CD8-positive, alpha-beta memory T cell (primary cell): ENCODE results near the gene GTF2A2. TPM values are rescaled to one million over a fixed set of nuclear protein-coding genes. Genes with fewer than 3 reads are reported as not detected.
A peak's percentile ranks its signal among the peaks of the same experiment; 100 is the strongest.

Source experiments
- CTCF ChIA-PET: fragments of 350-600 bp; sonication (Branson Sonifier 250); formaldehyde crosslinking; loops from one replicate; lab custom pipeline; 2021; ENCODE audit warnings: antibody characterized with exemption; lab: Charles Lee
- POLR2A ChIA-PET: fragments of 350-600 bp; sonication (Branson Sonifier 250); formaldehyde crosslinking; loops from one replicate; lab custom pipeline; 2021; ENCODE audit warnings: antibody characterized with exemption; lab: Charles Lee
- DNase-seq, 5 donors: peaks; one replicate each; pipeline versions ENCODE4 v3.0.0 to v3.0.0-alpha.2; 2020 to 2022; ENCODE audit warnings: mixed read lengths in 1 of 5
- H3K27ac ChIP-seq: one replicate; pipeline ENCODE4 v1.7.0; 2013; ENCODE audit warnings: low read depth, mild to moderate bottlenecking, low read length, moderate library complexity
- H3K27me3 ChIP-seq: 2 replicates; pipeline ENCODE4 v1.7.0; 2013; ENCODE audit warnings: low read length, mild to moderate bottlenecking; ENCODE audit not compliant: insufficient read depth, poor library complexity, severe bottlenecking
- H3K36me3 ChIP-seq: 2 replicates; pipeline ENCODE4 v1.7.0; 2013; ENCODE audit warnings: mild to moderate bottlenecking, low read length, moderate library complexity; ENCODE audit not compliant: insufficient read depth
- H3K4me1 ChIP-seq: 2 replicates; pipeline ENCODE4 v1.7.0; 2013; ENCODE audit warnings: mild to moderate bottlenecking, low read length, moderate library complexity; ENCODE audit not compliant: insufficient read depth
- H3K4me3 ChIP-seq: 2 replicates; pipeline ENCODE4 v1.7.0; 2013; ENCODE audit warnings: mild to moderate bottlenecking, low read length
- H3K9me3 ChIP-seq: 2 replicates; pipeline ENCODE4 v1.7.0; 2013; ENCODE audit warnings: mild to moderate bottlenecking, low read length
- H3K27ac Mint-ChIP-seq, 8 donors: one replicate each; pipeline ENCODE4 v1.8.0; 2020 to 2021; ENCODE audit warnings: mixed read lengths in 8 of 8, mild to moderate bottlenecking in 6 of 8, inconsistent platforms in 3 of 8, moderate library complexity in 3 of 8
- H3K27me3 Mint-ChIP-seq, 2 donors: one replicate each; pipeline ENCODE4 v1.8.0; 2020 to 2021; ENCODE audit warnings: mixed read lengths in 2 of 2, mild to moderate bottlenecking in 1 of 2, moderate library complexity in 1 of 2
- H3K36me3 Mint-ChIP-seq, 3 donors: one replicate each; pipeline ENCODE4 v1.8.0; 2020 to 2021; ENCODE audit warnings: mixed read lengths in 3 of 3, inconsistent platforms in 1 of 3, mild to moderate bottlenecking in 1 of 3
- H3K4me1 Mint-ChIP-seq, 3 donors: one replicate each; pipeline ENCODE4 v1.8.0; 2020 to 2021; ENCODE audit warnings: mixed read lengths in 3 of 3, inconsistent platforms in 1 of 3, mild to moderate bottlenecking in 1 of 3
- H3K4me3 Mint-ChIP-seq, 7 donors: one replicate each; pipeline ENCODE4 v1.8.0; 2020 to 2021; ENCODE audit warnings: mixed read lengths in 7 of 7, mild to moderate bottlenecking in 6 of 7, moderate library complexity in 4 of 7, inconsistent platforms in 2 of 7
- H3K9me3 Mint-ChIP-seq, 5 donors: one replicate each; pipeline ENCODE4 v1.8.0; 2020 to 2022; ENCODE audit warnings: mixed read lengths in 5 of 5, mild to moderate bottlenecking in 3 of 5, moderate library complexity in 2 of 5, inconsistent platforms in 1 of 5
- polyA plus RNA-seq: library from polyadenylated mRNA; unstranded; fragments of 300-500 nt; fragmentation: Illumina TruSeq; gene quantifications from one replicate; pipeline ENCODE4 v1.2.3, GENCODE V29; 2021
- total RNA-seq, 2 experiments: library from RNA; stranded (reverse); gene quantifications; one replicate each; pipeline ENCODE4 v1.2.3, GENCODE V29; 2021

Gene GTF2A2
- total and polyA plus RNA-seq, 3 experiments from 2014 or later, result 134 to 230 (median 228) TPM

DNA sequence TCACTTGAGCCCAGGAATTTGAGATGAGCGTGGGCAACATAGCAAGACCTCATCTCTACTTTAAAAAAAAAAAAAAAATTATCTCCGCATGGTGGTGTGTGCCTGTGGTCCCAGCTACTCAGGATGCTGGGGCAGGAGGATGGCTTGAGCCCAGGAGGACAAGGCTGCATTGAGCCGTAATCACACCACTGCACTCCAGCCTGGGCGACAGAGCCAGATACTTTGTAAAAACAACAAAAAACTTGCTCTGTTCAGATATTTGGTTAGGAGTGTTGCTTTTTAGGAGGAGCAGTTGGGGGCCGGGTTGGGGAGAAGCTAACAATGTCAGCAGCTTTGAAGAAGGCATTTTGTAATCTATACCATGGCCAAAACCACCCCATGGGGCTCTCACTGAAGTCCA, 41.7 kb downstream of the GTF2A2 start:
- Mint-ChIP-seq H3K27me3 (peaks cover 13 to 38% of the 10 kb centered on the region in 2 donors), H3K4me3 (no peak overlapping the region), H3K4me1 (peaks cover 0 to 4% (median 1%) of the 10 kb centered on the region in 3 donors), H3K36me3 (no peaks in the 10 kb centered on the region), H3K9me3 (no peaks in the 10 kb centered on the region), H3K27ac (peak overlapping the region in 1 of 8 donors; percentile 91)
- no peaks in the 10 kb centered on the region for H3K9me3 ChIP-seq
- H3K27me3 ChIP-seq, result no peaks in the 10 kb centered on the region
- CTCF ChIA-PET, result no interaction called here
- no peak overlapping the region for H3K27ac ChIP-seq
- H3K4me3 ChIP-seq, result no peak overlapping the region
- H3K36me3 ChIP-seq, result no peaks in the 10 kb centered on the region
- H3K4me1 ChIP-seq, result no peaks in the 10 kb centered on the region
- no peak for DNase-seq
- POLR2A ChIA-PET, result no interaction called here

DNA sequence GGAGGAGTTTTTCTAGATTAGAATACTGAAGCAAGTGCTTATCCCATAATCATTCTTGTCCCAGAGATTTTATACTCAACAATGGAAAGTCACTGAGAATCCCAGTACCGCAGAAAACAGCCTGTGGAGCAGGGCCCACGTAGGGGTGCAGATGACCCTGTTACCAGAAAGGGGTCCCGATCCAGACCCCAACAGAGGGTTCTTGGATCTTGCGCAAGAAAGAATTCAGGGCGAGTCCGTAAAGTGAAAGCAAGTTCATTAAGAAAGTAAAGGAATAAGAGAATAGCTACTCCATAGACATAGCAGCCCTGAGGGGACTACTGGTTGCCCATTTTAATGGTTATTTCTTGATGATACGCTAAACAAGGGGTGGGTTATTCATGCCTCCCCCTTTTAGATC, 43.2 kb downstream of the GTF2A2 start:
- Mint-ChIP-seq H3K36me3 (no peaks in the 10 kb centered on the region), H3K27ac (no peak overlapping the region), H3K27me3 (peaks cover 15 to 38% of the 10 kb centered on the region in 2 donors), H3K4me1 (peaks cover 0 to 4% (median 1%) of the 10 kb centered on the region in 3 donors), H3K4me3 (no peak overlapping the region), H3K9me3 (no peaks in the 10 kb centered on the region)
- Histone ChIP-seq H3K4me3 (no peak overlapping the region), H3K4me1 (no peaks in the 10 kb centered on the region), H3K9me3 (no peaks in the 10 kb centered on the region), H3K27me3 (no peaks in the 10 kb centered on the region), H3K27ac (no peak overlapping the region), H3K36me3 (no peaks in the 10 kb centered on the region)
- DNase-seq, result no peak
- ChIA-PET CTCF (no interaction called here), POLR2A (no interaction called here)

DNA sequence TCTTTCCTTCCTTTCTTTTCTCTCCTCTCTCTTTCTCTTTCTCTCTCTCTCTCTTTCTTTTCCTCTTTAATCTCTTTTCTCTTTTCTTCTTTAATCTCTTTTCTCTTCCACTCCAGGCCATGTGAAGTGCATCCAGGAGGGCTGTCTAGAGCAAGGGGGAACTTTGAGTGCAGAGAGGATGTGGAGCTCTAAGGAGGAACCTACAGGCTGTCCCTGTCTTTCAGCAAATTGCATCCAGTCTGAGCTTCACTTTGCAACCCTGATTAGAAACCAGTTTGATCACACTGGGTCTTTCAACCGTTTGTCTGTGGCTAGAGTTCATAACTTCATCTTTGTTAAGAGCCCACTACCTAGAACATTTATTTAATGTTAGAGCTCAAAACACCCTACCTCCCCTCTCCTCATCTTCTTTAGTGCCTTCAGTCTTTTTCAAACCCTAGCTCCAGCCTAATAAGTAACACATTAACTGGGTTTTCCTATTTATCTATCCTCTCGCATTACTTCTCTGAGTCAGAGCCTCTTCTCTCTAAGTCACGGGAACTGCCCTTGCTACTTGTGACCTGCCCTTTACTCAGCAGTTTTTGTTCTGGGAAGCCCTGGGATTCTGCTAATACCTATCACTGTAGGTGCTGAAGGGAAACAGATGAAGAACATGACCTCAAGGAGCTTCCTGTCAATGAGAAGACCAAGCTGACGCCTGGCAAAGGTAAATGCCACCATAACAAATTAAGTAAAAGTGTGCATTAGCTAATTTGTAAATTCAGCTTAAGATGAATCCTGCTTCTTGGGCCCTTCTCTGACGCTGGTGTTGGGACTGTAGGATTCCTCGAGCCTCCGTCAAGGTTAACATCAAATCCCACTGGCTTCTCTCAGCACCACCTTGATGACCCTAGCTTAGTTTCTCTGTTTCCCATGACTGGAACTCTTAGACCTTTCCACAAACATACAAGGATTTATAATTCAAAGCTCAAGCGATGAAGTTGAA, 45.7 kb downstream of the GTF2A2 start, which contains the start of gene GCNT3:
Gene GCNT3 (plus strand): TSS at position 508 of the 985 bp plus-strand sequence. CDS start 6,456 bp downstream, outside the sequence.
- no peak for DNase-seq
- H3K4me1 Mint-ChIP-seq, result peaks cover 0 to 4% (median 1%) of the 10 kb centered on the region in 3 donors

DNA sequence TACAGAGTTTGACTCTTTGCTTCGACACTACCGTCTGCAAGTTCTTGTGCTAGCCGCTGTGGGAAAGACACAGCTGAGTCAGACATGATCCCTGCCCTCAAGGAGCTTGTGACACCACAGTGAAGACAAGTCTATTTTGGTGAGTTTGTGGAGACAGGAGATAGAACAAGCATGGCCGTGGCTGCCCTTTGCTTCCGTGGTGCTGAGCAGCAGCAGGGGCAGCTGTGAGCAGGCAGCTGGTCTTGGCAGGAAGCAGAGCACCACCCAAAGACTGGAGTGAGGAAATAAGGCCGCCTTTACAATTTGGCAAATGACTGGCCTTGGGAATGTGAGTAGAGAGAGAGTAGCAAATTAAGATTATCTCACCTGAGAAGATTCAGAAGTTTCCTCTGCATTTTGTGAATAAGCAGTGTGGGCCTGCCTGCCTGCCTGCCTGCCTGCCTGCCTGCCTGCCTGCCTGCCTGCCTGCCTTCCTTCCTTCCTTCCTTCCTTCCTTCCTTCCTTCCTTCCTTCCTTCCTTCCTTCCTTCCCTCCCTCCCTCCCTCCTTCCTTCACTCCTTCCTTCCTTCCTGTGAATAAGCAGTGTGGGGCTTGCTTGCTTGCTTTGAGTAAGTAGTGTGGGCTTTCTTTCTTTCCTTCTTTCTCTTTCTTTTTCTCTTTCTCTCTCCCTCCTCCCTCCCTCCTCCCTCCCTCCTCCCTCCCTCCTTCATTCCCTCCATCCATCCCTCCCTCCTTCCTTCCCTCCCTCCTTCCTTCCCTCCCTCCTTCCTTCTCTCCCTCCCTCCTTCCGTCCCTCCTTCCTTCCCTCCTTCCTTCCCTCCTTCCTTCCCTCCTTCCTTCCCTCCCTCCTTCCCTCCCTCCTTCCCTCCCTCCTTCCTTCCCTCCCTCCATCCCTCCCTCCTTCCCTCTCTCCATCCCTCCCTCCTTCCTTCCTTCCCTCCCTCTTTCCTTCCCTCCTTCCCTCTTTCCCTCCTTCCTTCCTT, 47.3 kb downstream of the GTF2A2 start:
- H3K27ac Mint-ChIP-seq, result no peak overlapping the region
- POLR2A ChIA-PET, result no interaction called here
- peaks cover 0 to 3% (median 1%) of the 10 kb centered on the region in 3 donors for H3K4me1 Mint-ChIP-seq
- no peaks in the 10 kb centered on the region for H3K36me3 ChIP-seq
- H3K9me3 ChIP-seq, result no peaks in the 10 kb centered on the region
- no peaks in the 10 kb centered on the region for H3K9me3 Mint-ChIP-seq
- H3K4me3 ChIP-seq, result no peak overlapping the region
- no peak overlapping the region for H3K27ac ChIP-seq
- CTCF ChIA-PET, result no interaction called here
- H3K27me3 ChIP-seq, result no peaks in the 10 kb centered on the region
- H3K27me3 Mint-ChIP-seq, result peaks cover 8 to 41% of the 10 kb centered on the region in 2 donors
- H3K4me1 ChIP-seq, result no peaks in the 10 kb centered on the region
- peaks cover 0 to 2% (median 0%) of the 10 kb centered on the region in 3 donors for H3K36me3 Mint-ChIP-seq
- no peak overlapping the region for H3K4me3 Mint-ChIP-seq
- no peak for DNase-seq

More for the DNA sequence above, 45.7 kb downstream of the GTF2A2 start, which contains the start of gene GCNT3:
- H3K9me3 Mint-ChIP-seq, result no peaks in the 10 kb centered on the region
- no peaks in the 10 kb centered on the region for H3K36me3 ChIP-seq
- no peaks in the 10 kb centered on the region for H3K36me3 Mint-ChIP-seq
- peaks cover 8 to 41% of the 10 kb centered on the region in 2 donors for H3K27me3 Mint-ChIP-seq
- H3K27ac ChIP-seq, result no peak within 1 kb of the TSS
- ChIA-PET CTCF (no interaction called here), POLR2A (no interaction called here)
- peak within 1 kb of the TSS in 1 of 8 donors; percentile 38 for H3K27ac Mint-ChIP-seq
- H3K4me3 ChIP-seq, result no peak within 1 kb of the TSS
- H3K4me1 ChIP-seq, result no peaks in the 10 kb centered on the region
- H3K9me3 ChIP-seq, result no peaks in the 10 kb centered on the region
- H3K4me3 Mint-ChIP-seq, result no peak within 1 kb of the TSS
- H3K27me3 ChIP-seq, result no peaks in the 10 kb centered on the region

DNA sequence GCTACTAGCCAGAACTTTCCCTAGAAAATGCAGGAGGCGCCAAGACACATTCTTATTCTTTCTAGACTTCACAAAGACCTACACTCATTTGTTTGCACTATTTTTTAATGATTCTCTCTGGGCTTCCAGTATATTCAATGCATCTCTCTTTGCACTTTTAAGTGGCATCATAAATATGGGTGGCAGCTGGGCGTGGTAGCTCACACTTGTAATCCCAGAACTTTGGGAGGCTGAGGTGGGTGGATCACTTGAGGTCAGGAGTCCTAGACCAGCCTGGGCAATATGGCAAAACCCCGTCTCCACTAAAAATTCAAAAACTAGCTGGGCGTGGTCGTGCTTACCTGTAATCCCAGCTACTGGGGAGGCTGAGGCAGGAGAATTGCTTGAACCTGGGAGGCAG, 51.3 kb downstream of the GTF2A2 start:
- Mint-ChIP-seq H3K36me3 (peaks cover 0 to 24% (median 1%) of the 10 kb centered on the region in 3 donors), H3K4me3 (no peak overlapping the region), H3K27me3 (peaks cover 13 to 47% of the 10 kb centered on the region in 2 donors), H3K9me3 (peaks cover 4 to 28% (median 18%) of the 10 kb centered on the region in 5 donors), H3K27ac (no peak overlapping the region), H3K4me1 (no peaks in the 10 kb centered on the region)
- POLR2A ChIA-PET, result no interaction called here
- Histone ChIP-seq H3K9me3 (no peaks in the 10 kb centered on the region), H3K27ac (no peak overlapping the region), H3K4me3 (no peak overlapping the region), H3K4me1 (no peaks in the 10 kb centered on the region), H3K36me3 (no peaks in the 10 kb centered on the region), H3K27me3 (no peaks in the 10 kb centered on the region)
- CTCF ChIA-PET, result interaction anchor here (0.8 to 1.1 kb wide), 2 partner anchors 12 to 73 kb away, joined by 3 read pairs; no protein-coding TSS in a partner anchor
- DNase-seq, result no peak

DNA sequence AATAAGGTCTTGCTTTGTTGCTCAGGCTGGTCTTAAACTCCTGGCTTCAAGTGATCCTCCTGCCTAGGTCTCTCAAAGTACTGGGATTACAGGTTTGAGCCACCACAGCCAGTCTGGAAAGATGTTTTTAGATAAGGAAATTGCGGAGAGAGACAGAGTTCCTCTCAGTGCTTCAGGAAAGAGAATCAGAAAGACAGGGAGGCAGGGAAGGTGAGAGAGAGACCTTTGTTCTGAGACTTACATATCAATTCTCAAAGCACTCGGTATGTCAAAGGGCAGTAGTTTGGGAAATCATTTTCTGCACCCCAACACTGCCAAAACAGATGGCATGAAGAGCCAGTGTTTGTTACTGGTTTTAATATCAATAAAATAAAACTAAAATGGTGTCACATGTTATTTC, 58.9 kb downstream of the GTF2A2 start:
- H3K4me1 Mint-ChIP-seq, result no peaks in the 10 kb centered on the region
- ChIA-PET CTCF (no interaction called here), POLR2A (no interaction called here)
- Histone ChIP-seq H3K27ac (no peak overlapping the region), H3K4me3 (no peak overlapping the region), H3K36me3 (no peaks in the 10 kb centered on the region), H3K9me3 (no peaks in the 10 kb centered on the region), H3K4me1 (no peaks in the 10 kb centered on the region), H3K27me3 (no peaks in the 10 kb centered on the region)
- peaks cover 15 to 34% of the 10 kb centered on the region in 2 donors for H3K27me3 Mint-ChIP-seq
- DNase-seq, result no peak
- H3K4me3 Mint-ChIP-seq, result no peak overlapping the region
- peaks cover 4 to 20% (median 16%) of the 10 kb centered on the region in 5 donors for H3K9me3 Mint-ChIP-seq
- H3K36me3 Mint-ChIP-seq, result peaks cover 0 to 18% (median 2%) of the 10 kb centered on the region in 3 donors
- no peak overlapping the region for H3K27ac Mint-ChIP-seq

DNA sequence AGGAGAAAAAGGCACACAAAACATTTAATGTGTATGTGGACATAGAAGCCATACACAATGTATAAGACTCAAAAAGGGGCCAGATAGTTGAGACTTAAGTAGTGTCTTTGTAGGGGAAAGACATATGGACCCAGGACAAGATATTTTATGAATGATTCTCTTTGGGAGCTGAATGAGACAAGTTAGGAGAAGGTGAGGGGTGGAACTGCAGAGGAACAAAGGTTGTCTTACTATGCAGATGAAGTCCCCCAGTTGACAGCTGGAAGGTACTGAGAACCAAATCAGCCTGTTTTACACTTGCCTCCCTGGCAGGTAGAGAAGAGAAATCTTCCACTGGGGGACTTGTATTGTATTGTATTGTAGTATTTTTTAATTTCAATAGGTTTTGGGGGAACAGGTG, 60.7 kb downstream of the GTF2A2 start:
- no peak overlapping the region for H3K27ac Mint-ChIP-seq
- POLR2A ChIA-PET, result no interaction called here
- H3K36me3 ChIP-seq, result no peaks in the 10 kb centered on the region
- H3K4me1 ChIP-seq, result no peaks in the 10 kb centered on the region
- no peak overlapping the region for H3K4me3 ChIP-seq
- H3K27me3 Mint-ChIP-seq, result peaks cover 11 to 25% of the 10 kb centered on the region in 2 donors
- H3K27ac ChIP-seq, result no peak overlapping the region
- H3K9me3 Mint-ChIP-seq, result peaks cover 0 to 10% (median 6%) of the 10 kb centered on the region in 5 donors
- DNase-seq, result no peak
- H3K36me3 Mint-ChIP-seq, result peaks cover 0 to 11% (median 2%) of the 10 kb centered on the region in 3 donors
- H3K4me1 Mint-ChIP-seq, result peaks cover 0 to under 1% (median under 1%) of the 10 kb centered on the region in 3 donors
- CTCF ChIA-PET, result no interaction called here
- no peak overlapping the region for H3K4me3 Mint-ChIP-seq
- no peaks in the 10 kb centered on the region for H3K27me3 ChIP-seq
- no peaks in the 10 kb centered on the region for H3K9me3 ChIP-seq
